KOPT-K1 (cell line): ENCODE measurements around the gene INTS1.

Source experiments
- H3K27ac ChIP-seq: fragments of 200-600 bp; sonication (generic); 2 replicates; pipeline ENCODE4 v1.5.1; 2016; ENCODE audit warnings: antibody characterized with exemption, mild to moderate bottlenecking, low read depth, low read length; ENCODE audit not compliant: poor library complexity, severe bottlenecking
- H3K36me3 ChIP-seq: fragments of 200-600 bp; sonication (generic); 2 replicates; pipeline ENCODE4 v1.5.1; 2017; ENCODE audit warnings: antibody characterized with exemption, mild to moderate bottlenecking, low read length, moderate library complexity; ENCODE audit not compliant: insufficient read depth
- H3K9me3 ChIP-seq: fragments of 200-600 bp; sonication (generic); 2 replicates; pipeline ENCODE4 v1.5.1; 2017; ENCODE audit warnings: antibody characterized with exemption, low read length, mild to moderate bottlenecking; ENCODE audit not compliant: insufficient read depth, poor library complexity, severe bottlenecking

The INTS1 gene

GRCh38 chr7:1425292-1426136 is 78.7 kb downstream of the INTS1 start:
- Histone ChIP-seq H3K27ac (no peak overlapping the region), H3K36me3 (no peaks in the 10 kb centered on the region), H3K9me3 (no peaks in the 10 kb centered on the region)

DNA sequence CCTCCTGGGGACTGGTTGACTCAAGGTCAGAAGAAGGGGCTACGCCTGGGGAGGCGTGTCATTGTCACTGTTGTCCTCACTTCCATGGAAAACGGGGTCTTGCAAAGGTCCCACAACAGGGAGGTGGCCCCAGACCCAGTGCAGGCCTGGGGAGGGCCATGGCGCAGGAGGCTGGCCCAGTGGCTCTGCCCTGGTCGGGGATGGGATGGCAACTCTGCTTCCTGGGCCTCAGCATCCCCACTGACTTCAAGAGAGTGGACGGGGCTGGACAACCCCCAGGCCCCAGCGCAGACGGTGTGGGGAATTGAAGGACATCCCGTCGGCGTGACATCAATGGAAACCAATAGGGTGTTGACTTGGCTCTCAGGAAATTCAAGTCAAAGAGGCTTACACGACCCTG is 80.1 kb downstream of the INTS1 start:
- no peaks in the 10 kb centered on the region for H3K9me3 ChIP-seq
- no peak overlapping the region for H3K27ac ChIP-seq
- no peaks in the 10 kb centered on the region for H3K36me3 ChIP-seq

GRCh38 chr7:1423264-1423811 is 80.9 kb downstream of the INTS1 start:
- Histone ChIP-seq H3K27ac (no peak overlapping the region), H3K9me3 (no peaks in the 10 kb centered on the region), H3K36me3 (no peaks in the 10 kb centered on the region)

- Histone ChIP-seq H3K36me3 (no peaks in the 10 kb centered on the region), H3K9me3 (no peaks in the 10 kb centered on the region), H3K27ac (no peak overlapping the region)
Measured at GRCh38 chr7:1422512-1423263, 81.5 kb downstream of the INTS1 start.

DNA sequence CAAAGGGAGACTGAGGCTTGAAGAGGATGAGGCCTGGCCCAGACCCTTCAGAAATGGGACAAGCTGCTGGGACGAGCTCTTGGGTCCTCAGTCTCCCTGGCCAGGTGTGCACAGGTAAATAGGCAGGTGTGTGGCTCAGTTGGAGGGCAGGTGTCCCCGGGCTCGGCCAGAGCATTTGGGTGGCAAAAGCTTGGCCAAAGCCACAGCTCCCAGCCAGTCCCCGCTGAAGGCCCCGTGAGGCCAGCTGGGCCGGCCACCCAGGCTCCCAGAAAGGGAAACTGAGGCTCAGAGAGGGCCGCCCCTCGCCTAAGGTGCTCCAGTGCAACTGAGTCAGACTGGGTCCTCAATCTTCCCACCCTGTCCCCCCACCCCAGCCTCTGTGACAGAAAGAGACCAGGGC is 82.2 kb downstream of the INTS1 start:
- Histone ChIP-seq H3K9me3 (no peaks in the 10 kb centered on the region), H3K36me3 (no peaks in the 10 kb centered on the region)

GRCh38 chr7:1421020-1421790 is 83.0 kb downstream of the INTS1 start:
- Histone ChIP-seq H3K9me3 (no peaks in the 10 kb centered on the region), H3K36me3 (no peaks in the 10 kb centered on the region), H3K27ac (no peak overlapping the region)

More for the DNA sequence above, 82.2 kb downstream of the INTS1 start:
- H3K27ac ChIP-seq, result no peak overlapping the region
